NCI-H1417 (cell line): Measurements from ENCODE around the gene CDC14C.

Experiments used
- DNase-seq, 3 experiments: peaks; one replicate each; lab custom pipeline; 2025; lab: John Stamatoyannopoulos, UW

The CDC14C gene

DNA sequence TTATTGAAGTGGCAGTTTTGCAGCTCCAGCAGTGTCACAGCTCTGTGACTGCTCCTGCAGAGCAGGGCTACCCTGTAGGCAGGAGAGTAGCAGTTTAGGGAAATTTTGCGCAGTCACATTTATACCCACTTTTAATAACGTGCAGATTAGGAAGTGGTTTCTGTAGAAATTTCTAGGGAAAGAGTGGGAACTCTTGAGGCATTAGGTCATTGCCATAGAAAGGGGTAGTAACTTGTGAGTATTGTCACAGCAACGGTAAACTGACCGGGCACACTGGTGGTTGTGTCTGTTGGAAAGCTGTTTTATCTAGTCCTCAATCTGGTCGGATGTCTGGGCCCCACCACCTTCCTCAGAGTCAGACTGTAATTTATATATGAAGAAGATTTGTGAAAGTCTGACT lies 51.9 kb downstream of the CDC14C start:
- no peak for DNase-seq

DNA sequence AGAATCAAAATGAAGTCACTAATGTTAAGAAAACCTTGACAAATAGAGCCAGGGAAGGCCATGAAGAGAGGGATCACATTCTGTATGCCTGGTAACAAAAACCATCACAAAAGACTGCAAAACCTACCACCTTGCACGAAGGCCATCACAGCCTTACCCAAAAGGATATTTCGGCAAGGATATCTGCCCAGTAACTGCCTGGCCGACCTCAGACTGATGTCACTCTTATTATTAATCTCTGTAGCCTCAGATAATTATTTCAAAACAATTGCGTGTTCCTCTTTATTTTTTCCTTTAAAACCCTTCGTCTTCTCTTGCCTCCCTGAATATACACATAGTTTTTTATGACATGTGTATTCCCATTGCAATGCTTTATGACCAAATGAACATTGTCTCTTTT lies 52.5 kb downstream of the CDC14C start:
- DNase-seq = no peak
